ENCODE measurements around the gene FOXJ1. TPM values are rescaled to one million over a fixed set of nuclear protein-coding genes. Genes with fewer than 3 reads are reported as not detected.

Gene FOXJ1
- total and polyA plus RNA-seq, 2 of the 4 experiments (the other 2 are of a cell fraction): 0.05 TPM; not detected in 1

- H3K4me1 ChIP-seq (ENCODE audit: control insufficient read depth, insufficient read depth, low read length): peaks cover 3% of the 10 kb centered on the region; the same call in 1 of the 2 replicates
- no peak overlapping the region for H3K56ac ChIP-seq (ENCODE audit: extremely low read depth, insufficient read depth, low read length)
- peaks cover 16% of the 10 kb centered on the region for H3K27me3 ChIP-seq (ENCODE audit: control insufficient read depth, insufficient read depth, low read length)
- H2BK20ac ChIP-seq (ENCODE audit: low read depth, low read length): no peak overlapping the region
- H3K9ac ChIP-seq (ENCODE audit: low read depth, low read length): no peak overlapping the region
- CTCF ChIA-PET: interaction anchor here (0.6 to 4.0 kb wide), 2 partner anchors 156 to 162 kb away, joined by 3 to 27 read pairs; no protein-coding TSS in a partner anchor
- H2BK5ac ChIP-seq (ENCODE audit: low read depth, low read length, poor library complexity, severe bottlenecking): no peak overlapping the region
- intact Hi-C loops (cut with micrococcal nuclease): no loop called here
- H3K4me3 ChIP-seq (ENCODE audit: insufficient read depth, low read depth, low read length): no peak overlapping the region
- H2AK9ac ChIP-seq (replicated peaks; ENCODE audit: low read depth, low read length, poor library complexity): no peak overlapping the region
- H4K20me1 ChIP-seq (ENCODE audit: insufficient read depth, low read length): no peaks in the 10 kb centered on the region
- H3K23ac ChIP-seq (ENCODE audit: low read depth, low read length): no peak overlapping the region
- POLR2A ChIA-PET (ENCODE audit: unreplicated experiment): no interaction called here
- H3K36me3 ChIP-seq (ENCODE audit: control insufficient read depth, insufficient read depth, low read length): no peaks in the 10 kb centered on the region
- no peak overlapping the region for H4K91ac ChIP-seq (ENCODE audit: insufficient read depth, low read depth, low read length)
- dilution Hi-C loops (cut with HindIII; ENCODE audit: low sequenced_read_pairs, unreplicated experiment): no loop called here
- H3K4ac ChIP-seq (ENCODE audit: low read depth, low read length): no peak overlapping the region
- 50% methylated on average over 3 of the region's 9 CpGs; no CpG with 5 or more reads in 1 of the 2 experiments for WGBS, 2 experiments (ENCODE audit: extremely low coverage in 2 of 2, insufficient read length in 1 of 2)
- H3K79me1 ChIP-seq (ENCODE audit: low read depth in 1 of 2, low read length in 2 of 2): no peaks in the 10 kb centered on the region
- no peak for DNase-seq
- in situ Hi-C loops (cut with MboI; ENCODE audit: low sequenced_read_pairs): no loop called here
- H4K5ac ChIP-seq (ENCODE audit: low read depth, low read length): no peak overlapping the region
- no peak overlapping the region for H2AK5ac ChIP-seq (ENCODE audit: low read depth, low read length)
- H3K9me3 ChIP-seq (ENCODE audit: control insufficient read depth, insufficient read depth, low read length): no peaks in the 10 kb centered on the region
- no peak overlapping the region for H3K14ac ChIP-seq (replicated peaks; ENCODE audit: low read depth, low read length)
- no peak overlapping the region for H3K4me2 ChIP-seq (ENCODE audit: low read depth, low read length)
- no peak overlapping the region for H2BK120ac ChIP-seq (ENCODE audit: low read depth, low read length)
- no peak for ATAC-seq (ENCODE audit: low read depth)
- no peak overlapping the region for H4K8ac ChIP-seq (ENCODE audit: low read depth in 2 of 2, low read length in 2 of 2)
- H3K27ac ChIP-seq (ENCODE audit: insufficient read depth, low read length): no peak overlapping the region
- H3K18ac ChIP-seq (ENCODE audit: low read depth, low read length): no peak overlapping the region
- BruUV-seq (replicated peaks): no TSS peak
- H3K9me1 ChIP-seq (ENCODE audit: insufficient read depth, low read length): no peaks in the 10 kb centered on the region
- no peak overlapping the region for H2BK15ac ChIP-seq (ENCODE audit: low read depth, low read length)
- no peak overlapping the region for H2AFZ ChIP-seq (replicated peaks; ENCODE audit: low read length, poor library complexity)
- TF ChIP-seq CTCF (conservative IDR thresholded peaks at IDR 0.05; ENCODE audit: low read depth, low read length) (no peak), CHD1 (IDR thresholded peaks at IDR 0.05; ENCODE audit: low read depth, low read length) (no peak), USF2 (IDR thresholded peaks at IDR 0.05; ENCODE audit: low read depth, low read length) (no peak), NFE2L2 (IDR thresholded peaks at IDR 0.05; ENCODE audit: low read depth, low read length) (no peak), MAZ (IDR thresholded peaks at IDR 0.05; ENCODE audit: borderline replicate concordance, low read depth, low read length) (no peak), POLR2A (IDR thresholded peaks at IDR 0.05; ENCODE audit: low read depth, low read length) (no peak), ELK1 (IDR thresholded peaks at IDR 0.05; ENCODE audit: borderline replicate concordance, low read depth, low read length) (no peak), MXI1 (IDR thresholded peaks at IDR 0.05; ENCODE audit: borderline replicate concordance, low read depth, low read length) (no peak), RFX5 (IDR thresholded peaks at IDR 0.05; ENCODE audit: low read depth, low read length) (no peak), BHLHE40 (IDR thresholded peaks at IDR 0.05; ENCODE audit: low read depth, low read length) (no peak), FOS (IDR thresholded peaks at IDR 0.05; ENCODE audit: low read depth, low read length) (no peak), MAFK (IDR thresholded peaks at IDR 0.05; ENCODE audit: low read depth, low read length) (no peak), RAD21 (IDR thresholded peaks at IDR 0.05; ENCODE audit: low read length) (no peak), SMC3 (IDR thresholded peaks at IDR 0.05; ENCODE audit: low read depth, low read length) (no peak), RCOR1 (IDR thresholded peaks at IDR 0.05; ENCODE audit: insufficient replicate concordance, low read length) (no peak)
Observed at GRCh38 chr17:76123749-76124581, 17.1 kb downstream of the FOXJ1 start.

Data from IMR-90 (cell line).